Fibroblast of the aortic adventitia (primary cell): ENCODE measurements around the gene GRM5. TPM values are rescaled to one million over a fixed set of nuclear protein-coding genes. Genes with fewer than 3 reads are reported as not detected.
"Not testable (repeated sequence)": the region's sequence is repeated elsewhere in the genome, so short reads cannot be mapped to it uniquely, and the experiment has no call there.

Experiments
- DNase-seq: peaks from one replicate; pipeline ENCODE4 v3.0.0-alpha.2; 2010; ENCODE audit warnings: low read depth
- H3K4me3 ChIP-seq: 2 replicates; pipeline ENCODE4 v1.5.1; 2011; ENCODE audit warnings: low read depth, mild to moderate bottlenecking, control low read depth, low read length, moderate library complexity
- total RNA-seq: library from RNA; depleted of rRNA; stranded (reverse); fragments of >200 nt; gene quantifications from 2 replicates; pipeline ENCODE4 v1.2.3, GENCODE V29; 2012; ENCODE audit warnings: low replicate concordance
- TF ChIP-seq, protein P1 (sequence below): IDR thresholded peaks from 2 replicates; pipeline ENCODE4 v1.5.1; 2011; ENCODE audit warnings: mild to moderate bottlenecking, low read length, control low read depth, inconsistent platforms; ENCODE audit not compliant: insufficient read depth

Gene GRM5
- total RNA-seq, 1 donor: under 0.01 TPM

DNA sequence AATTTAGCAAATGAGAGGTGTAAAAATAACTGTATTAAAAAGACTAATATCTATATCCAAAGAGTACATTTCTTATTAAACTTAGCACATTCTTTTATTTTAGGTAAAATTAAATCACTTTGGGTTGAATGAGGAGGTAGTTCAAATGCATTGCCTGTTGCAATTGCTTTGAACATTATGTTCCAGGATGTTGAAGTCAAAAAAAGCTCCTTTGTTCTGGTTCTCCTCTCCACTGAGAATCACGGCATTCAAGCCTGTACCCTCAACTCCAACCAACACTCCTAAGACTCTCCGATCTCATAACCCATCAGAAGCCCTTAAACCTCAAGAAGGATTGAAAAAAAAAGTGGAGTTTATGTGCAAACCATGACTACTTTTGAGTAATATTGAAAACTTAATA is 230.1 kb downstream of the GRM5 start:
- H3K4me3 ChIP-seq, DNase-seq: not testable (repeated sequence)

DNA sequence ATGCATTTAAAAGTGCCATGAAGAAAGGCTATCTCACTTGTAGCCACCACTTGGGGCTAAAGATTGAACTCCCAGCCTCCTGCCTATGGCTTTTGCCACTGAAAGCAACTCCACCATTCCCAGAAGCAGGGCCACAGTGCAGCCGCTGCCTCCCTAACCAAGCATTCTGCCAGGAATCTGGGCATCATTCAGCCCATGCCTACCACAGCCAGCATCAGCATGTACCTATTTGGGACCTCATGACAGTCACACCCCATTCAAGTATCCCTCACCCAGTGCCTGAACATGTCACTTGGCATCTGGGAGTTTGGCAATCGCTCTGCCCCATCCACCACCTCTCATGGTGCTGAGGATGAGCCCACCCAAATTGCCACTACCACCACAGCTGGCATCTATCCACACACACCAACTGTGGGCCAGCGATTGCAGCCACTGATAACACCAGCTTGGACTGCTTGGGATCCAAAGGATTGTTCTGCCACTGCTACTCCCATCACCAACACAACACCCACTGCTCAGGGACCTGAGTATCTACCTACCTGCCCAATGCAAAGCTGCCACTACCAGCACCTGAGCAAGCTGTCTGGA is 234.4 kb downstream of the GRM5 start:
- no peak for DNase-seq
- TF ChIP-seq, protein P1, sequence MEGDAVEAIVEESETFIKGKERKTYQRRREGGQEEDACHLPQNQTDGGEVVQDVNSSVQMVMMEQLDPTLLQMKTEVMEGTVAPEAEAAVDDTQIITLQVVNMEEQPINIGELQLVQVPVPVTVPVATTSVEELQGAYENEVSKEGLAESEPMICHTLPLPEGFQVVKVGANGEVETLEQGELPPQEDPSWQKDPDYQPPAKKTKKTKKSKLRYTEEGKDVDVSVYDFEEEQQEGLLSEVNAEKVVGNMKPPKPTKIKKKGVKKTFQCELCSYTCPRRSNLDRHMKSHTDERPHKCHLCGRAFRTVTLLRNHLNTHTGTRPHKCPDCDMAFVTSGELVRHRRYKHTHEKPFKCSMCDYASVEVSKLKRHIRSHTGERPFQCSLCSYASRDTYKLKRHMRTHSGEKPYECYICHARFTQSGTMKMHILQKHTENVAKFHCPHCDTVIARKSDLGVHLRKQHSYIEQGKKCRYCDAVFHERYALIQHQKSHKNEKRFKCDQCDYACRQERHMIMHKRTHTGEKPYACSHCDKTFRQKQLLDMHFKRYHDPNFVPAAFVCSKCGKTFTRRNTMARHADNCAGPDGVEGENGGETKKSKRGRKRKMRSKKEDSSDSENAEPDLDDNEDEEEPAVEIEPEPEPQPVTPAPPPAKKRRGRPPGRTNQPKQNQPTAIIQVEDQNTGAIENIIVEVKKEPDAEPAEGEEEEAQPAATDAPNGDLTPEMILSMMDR: no peak
- H3K4me3 ChIP-seq: no peak overlapping the region

DNA sequence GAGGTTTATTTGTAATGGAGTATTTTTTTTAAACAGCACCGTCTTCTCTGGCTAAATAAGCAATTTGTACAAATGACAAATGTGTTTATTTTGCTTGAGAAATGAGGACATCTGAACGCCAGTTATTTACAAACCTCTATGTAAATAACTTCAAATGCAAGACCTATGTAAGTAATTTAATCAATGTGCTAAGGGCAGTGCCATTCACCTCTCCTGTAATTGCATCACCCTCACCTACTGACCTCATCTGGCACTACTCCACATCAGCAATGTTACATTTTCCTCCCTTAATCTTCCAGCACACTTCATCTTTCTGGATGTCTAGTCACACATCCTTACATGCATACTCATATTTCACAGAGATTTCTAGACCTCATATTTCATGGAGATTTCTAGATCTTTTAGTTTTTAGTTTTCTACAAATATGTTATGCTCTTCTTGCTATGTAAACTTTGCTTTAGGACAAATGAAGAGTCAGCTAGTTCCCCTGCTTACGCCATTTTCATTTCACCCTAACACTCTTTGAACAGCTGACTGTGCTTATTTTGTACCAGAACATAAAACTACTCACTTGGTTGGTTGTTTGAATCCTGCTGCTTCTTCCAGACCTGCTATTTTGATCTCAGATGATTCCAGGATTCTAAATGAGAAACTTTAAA is 238.6 kb downstream of the GRM5 start:
- no peak overlapping the region for H3K4me3 ChIP-seq
- DNase-seq: no peak
- TF ChIP-seq, protein P1: no peak

DNA sequence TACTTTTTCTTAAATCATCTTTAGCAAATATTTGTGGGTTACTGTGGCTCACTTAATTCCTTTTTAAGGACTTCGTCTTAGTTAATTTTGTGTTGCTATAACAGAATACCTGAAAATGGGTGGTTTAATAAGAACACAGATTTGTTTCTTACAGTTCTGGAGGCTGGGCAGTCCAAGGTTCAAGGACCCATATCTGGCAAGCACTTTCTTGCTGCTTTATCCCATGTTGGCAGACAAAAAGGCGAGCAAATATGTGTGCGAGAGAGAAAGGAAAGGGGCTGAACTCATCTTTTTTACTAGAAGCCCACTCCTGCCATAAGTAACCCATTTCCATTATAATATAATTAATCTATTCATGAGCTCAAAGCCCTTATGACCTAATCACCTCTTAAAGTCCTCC is 246.2 kb downstream of the GRM5 start:
- H3K4me3 ChIP-seq: no peak overlapping the region
- no peak for DNase-seq
- TF ChIP-seq, protein P1: no peak

DNA sequence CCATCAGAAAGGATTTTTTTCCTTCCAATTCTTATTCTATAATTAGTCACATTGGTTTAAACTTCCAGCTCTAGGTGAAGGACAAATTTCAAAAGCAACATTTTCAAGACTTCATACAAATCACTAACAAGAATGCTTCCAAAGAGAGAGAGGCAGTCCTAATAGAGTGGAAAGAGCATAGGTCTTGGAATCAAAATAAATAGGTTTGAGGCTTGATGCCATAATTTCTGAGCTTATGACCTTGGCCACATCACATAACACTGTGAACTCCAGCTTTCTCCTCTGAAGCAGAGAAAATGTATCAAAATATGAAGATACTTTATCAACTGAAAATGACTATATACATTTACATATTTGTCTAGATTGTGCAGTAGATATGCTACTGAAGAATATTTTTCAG is 246.8 kb downstream of the GRM5 start:
- DNase-seq: no peak
- no peak overlapping the region for H3K4me3 ChIP-seq
- TF ChIP-seq, protein P1: no peak

DNA sequence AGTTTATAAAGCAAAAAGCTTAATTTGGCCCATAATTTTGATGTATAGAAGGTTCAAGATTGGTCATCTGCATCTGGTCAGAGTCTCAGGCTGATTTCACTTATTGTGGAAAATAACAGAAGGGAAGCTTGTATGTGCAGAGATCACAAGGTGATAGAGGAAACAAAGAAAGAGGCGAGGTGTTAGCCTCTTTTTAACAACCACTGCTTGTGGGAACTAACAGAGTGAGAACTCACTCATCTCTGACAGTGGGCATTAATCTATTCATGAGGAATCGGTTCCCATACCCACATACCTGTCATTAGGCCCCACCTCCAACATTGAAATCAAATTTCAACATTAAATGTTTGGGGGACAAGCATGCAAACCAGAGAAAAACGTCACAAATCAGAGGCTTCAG is 250.3 kb downstream of the GRM5 start:
- TF ChIP-seq, protein P1: no peak
- no peak overlapping the region for H3K4me3 ChIP-seq
- no peak for DNase-seq

DNA sequence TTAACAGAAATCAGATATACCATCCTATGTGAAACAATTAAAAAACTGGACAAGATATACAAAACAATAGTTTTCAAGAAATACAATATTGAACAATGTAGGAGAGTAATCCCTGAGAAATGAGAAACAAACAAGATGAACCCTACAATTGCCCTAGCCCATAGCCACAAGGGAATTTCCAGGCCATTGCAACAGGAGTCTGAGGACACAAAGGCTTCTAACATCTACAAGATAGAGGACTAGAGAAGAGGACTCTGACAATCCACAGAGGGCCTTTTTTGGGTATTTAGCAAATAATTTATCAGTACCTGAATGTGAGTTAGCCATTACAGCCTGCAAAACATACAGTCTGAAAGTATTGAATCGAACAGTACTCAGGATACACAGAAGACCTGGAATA is 251.7 kb downstream of the GRM5 start:
- no peak overlapping the region for H3K4me3 ChIP-seq
- no peak for DNase-seq
- TF ChIP-seq, protein P1: no peak
